ENCODE data around the gene MAP3K14. TPM values are rescaled to one million over a fixed set of nuclear protein-coding genes. Genes with fewer than 3 reads are reported as not detected.

The MAP3K14 gene
- total and polyA plus RNA-seq, 2 of the 4 experiments (the other 2 are of a cell fraction) = 4.1 to 21.7 TPM

- dilution Hi-C loops (cut with HindIII; ENCODE audit: low sequenced_read_pairs, unreplicated experiment) (no loop called here), in situ Hi-C loops (cut with MboI; ENCODE audit: low sequenced_read_pairs) (no loop called here), intact Hi-C loops (cut with micrococcal nuclease) (loop anchor here (1.0 kb wide), 1 partner anchor 16 kb away; no protein-coding TSS in a partner anchor)
- H4K5ac ChIP-seq (ENCODE audit: low read depth, low read length) = no peak overlapping the region
- H3K79me1 ChIP-seq (ENCODE audit: low read depth in 1 of 2, low read length in 2 of 2) = no peaks in the 10 kb centered on the region; a peak in 1 of 4 replicates
- peaks cover 6% of the 10 kb centered on the region; the same call in 1 of the 2 replicates for H3K36me3 ChIP-seq (ENCODE audit: control insufficient read depth, insufficient read depth, low read length)
- peak; percentile 77 for DNase-seq
- H3K9me1 ChIP-seq (ENCODE audit: insufficient read depth, low read length) = peaks cover 3% of the 10 kb centered on the region; the same call in 1 of the 2 replicates
- H4K91ac ChIP-seq (ENCODE audit: insufficient read depth, low read depth, low read length) = no peak overlapping the region
- H3K4me2 ChIP-seq (ENCODE audit: low read depth, low read length) = no peak overlapping the region
- peak overlapping the region; percentile 76 for H2AK9ac ChIP-seq (replicated peaks; ENCODE audit: low read depth, low read length, poor library complexity)
- WGBS, 2 experiments (ENCODE audit: extremely low coverage in 2 of 2, insufficient read length in 1 of 2) = 56% methylated on average over 9 of the region's 20 CpGs; no CpG with 5 or more reads in 1 of the 2 experiments
- no peak overlapping the region for H3K4me3 ChIP-seq (ENCODE audit: insufficient read depth, low read depth, low read length)
- 0 out of 2 replicates have a peak overlapping the region, but pooled peaks have one; percentile 30 for H2AK5ac ChIP-seq (ENCODE audit: low read depth, low read length)
- H3K23ac ChIP-seq (ENCODE audit: low read depth, low read length) = no peak overlapping the region
- no TSS peak for BruUV-seq (replicated peaks)
- H2BK15ac ChIP-seq (ENCODE audit: low read depth, low read length) = no peak overlapping the region
- H4K20me1 ChIP-seq (ENCODE audit: insufficient read depth, low read length) = no peaks in the 10 kb centered on the region
- no peak overlapping the region for H3K4ac ChIP-seq (ENCODE audit: low read depth, low read length)
- ATAC-seq (ENCODE audit: low read depth) = peak; percentile 76
- H2BK120ac ChIP-seq (ENCODE audit: low read depth, low read length) = no peak overlapping the region
- TF ChIP-seq RAD21 (IDR thresholded peaks at IDR 0.05; ENCODE audit: low read length) (peak; percentile 72), MAZ (IDR thresholded peaks at IDR 0.05; ENCODE audit: borderline replicate concordance, low read depth, low read length) (no peak), SMC3 (IDR thresholded peaks at IDR 0.05; ENCODE audit: low read depth, low read length) (peak; percentile 82), CTCF (conservative IDR thresholded peaks at IDR 0.05; ENCODE audit: low read depth, low read length) (peak; percentile 77)
- no peak overlapping the region for H2BK5ac ChIP-seq (ENCODE audit: low read depth, low read length, poor library complexity, severe bottlenecking)
- no peak overlapping the region for H3K27ac ChIP-seq (ENCODE audit: insufficient read depth, low read length)
- H3K27me3 ChIP-seq (ENCODE audit: control insufficient read depth, insufficient read depth, low read length) = no peaks in the 10 kb centered on the region; the same call in 1 of the 2 replicates
- H4K8ac ChIP-seq (ENCODE audit: low read depth in 2 of 2, low read length in 2 of 2) = no peak overlapping the region
- ChIA-PET POLR2A (ENCODE audit: unreplicated experiment) (no interaction called here), CTCF (interaction anchor here (0.7 to 1.9 kb wide), 4 partner anchors 17 to 136 kb away, joined by 3 to 7 read pairs (median 3); partner anchors contain the start of gene ACBD4)
- no peak overlapping the region for H3K18ac ChIP-seq (ENCODE audit: low read depth, low read length)
- H2AFZ ChIP-seq (replicated peaks; ENCODE audit: low read length, poor library complexity) = peak overlapping the region; percentile 72
- peaks cover 11% of the 10 kb centered on the region for H3K4me1 ChIP-seq (ENCODE audit: control insufficient read depth, insufficient read depth, low read length)
- no peak overlapping the region for H3K9ac ChIP-seq (ENCODE audit: low read depth, low read length)
- no peak overlapping the region for H2BK20ac ChIP-seq (ENCODE audit: low read depth, low read length)
- H3K9me3 ChIP-seq (ENCODE audit: control insufficient read depth, insufficient read depth, low read length) = no peaks in the 10 kb centered on the region
- no peak overlapping the region for H3K14ac ChIP-seq (replicated peaks; ENCODE audit: low read depth, low read length)
- H3K56ac ChIP-seq (ENCODE audit: extremely low read depth, insufficient read depth, low read length) = no peak overlapping the region
Measured at GRCh38 chr17:45235416-45236281, 81.2 kb downstream of the MAP3K14 start.
